ENCODE measurements around the gene SLC35F6.
A peak's percentile ranks its signal among the peaks of the same experiment; 100 is the strongest.

The SLC35F6 gene

DNA sequence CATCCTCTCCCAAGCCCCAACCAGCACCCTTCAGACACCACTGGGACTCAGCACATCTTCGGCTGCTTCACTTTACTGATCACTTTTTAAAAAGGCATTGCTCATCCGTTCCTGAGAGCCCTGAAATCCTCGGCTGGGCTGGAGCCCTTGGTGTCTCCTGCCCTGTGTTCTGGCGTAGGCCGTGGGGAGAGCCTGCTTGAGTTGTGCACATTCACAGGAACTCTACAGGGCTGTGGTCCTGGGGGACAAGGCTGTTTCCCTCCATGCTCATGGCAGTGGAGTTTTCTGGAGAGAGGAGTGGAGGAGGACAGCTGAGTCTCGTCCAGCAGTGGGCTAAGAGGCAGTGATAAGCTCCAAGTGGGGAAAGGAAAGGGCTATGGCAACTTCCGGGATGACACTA, 37.7 kb downstream of the SLC35F6 start:
- H3K4me3 ChIP-seq (ENCODE audit: low read depth, low read length) = no peak overlapping the region
- TF ChIP-seq CTCF (IDR thresholded peaks at IDR 0.05; ENCODE audit: control insufficient read depth, extremely low read depth, insufficient read depth) = no peak
- DNase-seq (ENCODE audit: low read depth) = no peak

DNA sequence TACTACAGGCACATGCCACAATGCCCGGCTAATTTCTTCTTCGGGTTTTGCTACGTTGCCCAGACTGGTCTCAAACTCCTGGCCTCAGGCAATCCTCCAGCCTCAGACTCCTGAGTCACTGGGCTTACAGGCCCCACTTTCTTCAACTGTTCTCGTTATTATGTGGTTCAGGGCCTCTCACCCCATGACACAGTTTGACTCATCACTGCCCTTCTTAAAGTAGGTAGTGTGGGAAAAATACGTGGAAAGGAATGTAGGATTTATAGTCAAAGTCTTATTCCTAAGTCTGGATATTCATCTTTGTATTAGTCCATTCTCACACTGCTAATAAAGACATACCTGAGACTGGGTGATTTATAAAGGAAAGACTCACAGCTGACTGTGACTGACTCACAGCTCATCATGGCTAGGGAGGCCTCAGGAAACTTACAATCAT, 41.2 kb downstream of the SLC35F6 start:
- TF ChIP-seq CTCF (IDR thresholded peaks at IDR 0.05; ENCODE audit: control insufficient read depth, extremely low read depth, insufficient read depth) = no peak
- no peak overlapping the region for H3K4me3 ChIP-seq (ENCODE audit: low read depth, low read length)
- no peak for DNase-seq (ENCODE audit: low read depth)

GRCh38 chr2:26807788-26808460, 43.8 kb downstream of the SLC35F6 start:
- no peak for DNase-seq (ENCODE audit: low read depth)
- H3K4me3 ChIP-seq (ENCODE audit: low read depth, low read length) = no peak overlapping the region
- TF ChIP-seq CTCF (IDR thresholded peaks at IDR 0.05; ENCODE audit: control insufficient read depth, extremely low read depth, insufficient read depth) = no peak

GRCh38 chr2:26809211-26809610, 45.1 kb downstream of the SLC35F6 start:
- no peak for TF ChIP-seq CTCF (IDR thresholded peaks at IDR 0.05; ENCODE audit: control insufficient read depth, extremely low read depth, insufficient read depth)
- no peak for DNase-seq (ENCODE audit: low read depth)
- H3K4me3 ChIP-seq (ENCODE audit: low read depth, low read length) = no peak overlapping the region

DNA sequence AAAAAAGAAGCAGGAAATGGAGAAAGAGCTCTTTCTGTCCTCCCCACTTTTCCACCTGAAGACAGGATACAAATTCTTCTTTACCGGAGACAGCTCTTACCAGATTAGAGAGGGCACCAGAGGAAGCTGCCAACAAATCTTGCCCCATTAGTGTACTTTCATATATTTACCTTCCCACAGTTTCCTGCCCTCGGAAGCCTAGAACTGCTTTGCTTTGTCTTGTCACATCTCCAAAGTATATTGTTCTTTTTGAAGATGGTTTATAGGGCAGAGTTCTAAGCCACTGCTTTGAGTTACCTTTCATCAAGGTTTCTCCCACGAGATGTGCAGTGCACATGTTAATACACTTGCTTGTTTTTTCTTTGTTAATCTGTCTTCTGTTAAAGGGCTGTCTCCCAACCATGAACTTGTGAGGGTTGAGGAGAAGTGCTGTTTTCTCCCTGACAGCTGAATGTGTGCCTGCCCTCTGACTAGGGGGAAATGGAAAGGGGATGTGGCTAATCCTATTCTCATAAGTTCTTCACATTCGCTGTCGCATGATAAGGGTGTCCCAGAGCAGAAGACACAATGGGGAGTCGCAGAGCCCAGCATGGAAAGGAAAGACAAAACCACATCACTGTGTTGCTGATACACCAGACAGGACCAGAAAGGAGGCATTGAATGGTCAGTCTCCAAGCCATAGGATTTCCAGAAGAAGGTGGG, 45.9 kb downstream of the SLC35F6 start:
- H3K4me3 ChIP-seq (ENCODE audit: low read depth, low read length) = no peak overlapping the region
- no peak for TF ChIP-seq CTCF (IDR thresholded peaks at IDR 0.05; ENCODE audit: control insufficient read depth, extremely low read depth, insufficient read depth)
- DNase-seq (ENCODE audit: low read depth) = peak; percentile 38

DNA sequence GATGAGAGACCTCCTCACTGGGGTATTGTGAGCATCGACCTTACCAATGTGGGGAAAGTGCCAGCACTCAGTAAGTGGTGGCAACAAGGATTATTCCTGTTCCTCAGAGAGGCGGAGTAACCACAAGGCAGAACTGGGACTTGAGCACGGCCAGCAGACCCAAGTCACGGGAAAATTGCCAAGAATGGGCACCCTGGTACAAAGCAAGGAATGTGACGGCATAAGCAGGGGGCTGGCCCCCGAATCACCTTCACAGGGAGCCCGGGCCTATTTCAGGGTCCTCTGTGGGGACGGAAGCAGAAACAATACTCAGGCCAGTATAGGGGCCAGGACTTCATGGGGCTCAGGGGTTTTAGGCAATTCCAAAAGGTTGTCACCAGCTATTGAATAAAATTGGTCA, 47.2 kb downstream of the SLC35F6 start:
- TF ChIP-seq CTCF (IDR thresholded peaks at IDR 0.05; ENCODE audit: control insufficient read depth, extremely low read depth, insufficient read depth) = no peak
- DNase-seq (ENCODE audit: low read depth) = no peak
- no peak overlapping the region for H3K4me3 ChIP-seq (ENCODE audit: low read depth, low read length)

All from LNCaP clone FGC (cell line).